Measurements from ENCODE around the gene KLRC3. TPM values are rescaled to one million over a fixed set of nuclear protein-coding genes. Genes with fewer than 3 reads are reported as not detected.

KLRC3 gene
- total RNA-seq, 1 donor from 2014 or later, result 6.7 TPM

DNA sequence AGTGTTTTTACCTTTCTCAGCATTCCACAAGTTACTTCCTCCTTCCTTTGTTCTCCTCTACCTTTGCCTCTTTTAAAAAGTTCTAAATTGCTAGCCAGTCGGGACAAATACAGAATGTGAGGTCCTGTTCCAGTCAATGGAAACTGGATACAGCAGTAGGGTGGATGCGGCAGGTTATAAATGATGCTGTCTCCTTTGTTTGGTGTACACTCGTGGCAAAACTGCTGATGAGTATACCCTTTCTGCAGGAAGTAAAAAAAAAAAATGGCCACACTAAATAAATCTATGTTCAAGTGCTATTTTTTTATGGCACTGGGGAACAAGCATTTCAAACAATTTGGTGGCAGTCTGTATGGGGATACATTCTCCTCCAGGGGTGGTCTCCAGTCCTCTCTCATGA is 58.1 kb downstream of the KLRC3 start:
- no peak overlapping the region for H3K4me3 Mint-ChIP-seq (ENCODE audit: unreplicated experiment)
- no peaks in the 10 kb centered on the region for H3K9me3 Mint-ChIP-seq (ENCODE audit: unreplicated experiment)
- no peaks in the 10 kb centered on the region for H3K27me3 Mint-ChIP-seq (ENCODE audit: unreplicated experiment)
- H3K36me3 Mint-ChIP-seq (ENCODE audit: unreplicated experiment), result no peaks in the 10 kb centered on the region
- DNase-seq (ENCODE audit: extremely low spot score, unreplicated experiment), result no peak
- H3K4me1 Mint-ChIP-seq (ENCODE audit: unreplicated experiment), result peaks cover 31% of the 10 kb centered on the region
- no peak overlapping the region for H3K27ac Mint-ChIP-seq (ENCODE audit: unreplicated experiment)
- TF ChIP-seq, protein P1, sequence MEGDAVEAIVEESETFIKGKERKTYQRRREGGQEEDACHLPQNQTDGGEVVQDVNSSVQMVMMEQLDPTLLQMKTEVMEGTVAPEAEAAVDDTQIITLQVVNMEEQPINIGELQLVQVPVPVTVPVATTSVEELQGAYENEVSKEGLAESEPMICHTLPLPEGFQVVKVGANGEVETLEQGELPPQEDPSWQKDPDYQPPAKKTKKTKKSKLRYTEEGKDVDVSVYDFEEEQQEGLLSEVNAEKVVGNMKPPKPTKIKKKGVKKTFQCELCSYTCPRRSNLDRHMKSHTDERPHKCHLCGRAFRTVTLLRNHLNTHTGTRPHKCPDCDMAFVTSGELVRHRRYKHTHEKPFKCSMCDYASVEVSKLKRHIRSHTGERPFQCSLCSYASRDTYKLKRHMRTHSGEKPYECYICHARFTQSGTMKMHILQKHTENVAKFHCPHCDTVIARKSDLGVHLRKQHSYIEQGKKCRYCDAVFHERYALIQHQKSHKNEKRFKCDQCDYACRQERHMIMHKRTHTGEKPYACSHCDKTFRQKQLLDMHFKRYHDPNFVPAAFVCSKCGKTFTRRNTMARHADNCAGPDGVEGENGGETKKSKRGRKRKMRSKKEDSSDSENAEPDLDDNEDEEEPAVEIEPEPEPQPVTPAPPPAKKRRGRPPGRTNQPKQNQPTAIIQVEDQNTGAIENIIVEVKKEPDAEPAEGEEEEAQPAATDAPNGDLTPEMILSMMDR (IDR thresholded peaks at IDR 0.05), result no peak

Other genes with a start within 250 kb of the KLRC3 start
- gene OLR1, start 248.5 kb downstream of the KLRC3 start, total RNA-seq, result not detected in 2 replicates
- gene TMEM52B, start 241.6 kb downstream of the KLRC3 start, total RNA-seq, result not detected in 2 replicates
- gene GABARAPL1, start 207.7 kb downstream of the KLRC3 start, total RNA-seq, result 72.3 and 74.7 TPM in 2 replicates
- gene KLRD1, start 112.7 kb downstream of the KLRC3 start, total RNA-seq, result 0.03 and 0.37 TPM in 2 replicates
- 3.2 and 4.9 TPM in 2 replicates for gene KLRK1, start 30.6 kb downstream of the KLRC3 start, total RNA-seq
- gene KLRC4, start 10.8 kb downstream of the KLRC3 start, total RNA-seq, result 3.1 and 3.3 TPM in 2 replicates
- gene KLRC2, start 15.4 kb upstream of the KLRC3 start, total RNA-seq, result 3.0 and 3.6 TPM in 2 replicates
- not detected in 2 replicates for gene KLRC1, start 32.8 kb upstream of the KLRC3 start, total RNA-seq
- 0.73 and 0.97 TPM in 2 replicates for gene EIF2S3B, start 85.3 kb upstream of the KLRC3 start, total RNA-seq
- gene MAGOHB, start 193.0 kb upstream of the KLRC3 start, total RNA-seq, result 26.8 and 28.1 TPM in 2 replicates

All from osteocyte (in vitro differentiated cells).